22Rv1 (cell line): ENCODE data around the gene TREML4.

ENCODE experiments used
- ZFX ChIP-seq: fragments of 450-650 bp; IDR thresholded peaks from 2 replicates; pipeline ENCODE4 v1.6.1; 2017; ENCODE audit warnings: antibody characterized with exemption, borderline replicate concordance
- TF ChIP-seq, protein P1 (sequence below): fragments of 450-650 bp; IDR thresholded peaks from 2 replicates; pipeline ENCODE4 v1.5.1; 2017; ENCODE audit warnings: mild to moderate bottlenecking

DNA sequence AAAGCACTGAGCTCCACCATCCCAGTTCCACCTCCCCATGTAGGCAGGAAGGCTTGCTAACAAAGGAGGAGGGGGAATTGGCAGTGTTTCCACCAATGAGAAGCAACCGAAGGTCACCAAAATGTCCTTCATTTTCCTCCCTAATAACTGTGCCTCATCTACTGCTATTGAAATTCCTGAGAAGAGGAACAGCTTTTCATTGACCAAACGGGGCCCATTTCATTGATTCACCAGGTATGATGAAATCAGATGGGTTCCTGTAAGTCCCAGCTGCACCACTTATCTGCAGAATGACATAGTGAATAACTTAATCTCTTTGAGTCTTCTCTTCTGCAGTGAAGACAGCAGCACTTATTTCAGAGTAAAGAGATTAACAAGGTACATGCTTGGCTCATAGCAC, 41.0 kb downstream of the TREML4 start:
- TF ChIP-seq, protein P1, sequence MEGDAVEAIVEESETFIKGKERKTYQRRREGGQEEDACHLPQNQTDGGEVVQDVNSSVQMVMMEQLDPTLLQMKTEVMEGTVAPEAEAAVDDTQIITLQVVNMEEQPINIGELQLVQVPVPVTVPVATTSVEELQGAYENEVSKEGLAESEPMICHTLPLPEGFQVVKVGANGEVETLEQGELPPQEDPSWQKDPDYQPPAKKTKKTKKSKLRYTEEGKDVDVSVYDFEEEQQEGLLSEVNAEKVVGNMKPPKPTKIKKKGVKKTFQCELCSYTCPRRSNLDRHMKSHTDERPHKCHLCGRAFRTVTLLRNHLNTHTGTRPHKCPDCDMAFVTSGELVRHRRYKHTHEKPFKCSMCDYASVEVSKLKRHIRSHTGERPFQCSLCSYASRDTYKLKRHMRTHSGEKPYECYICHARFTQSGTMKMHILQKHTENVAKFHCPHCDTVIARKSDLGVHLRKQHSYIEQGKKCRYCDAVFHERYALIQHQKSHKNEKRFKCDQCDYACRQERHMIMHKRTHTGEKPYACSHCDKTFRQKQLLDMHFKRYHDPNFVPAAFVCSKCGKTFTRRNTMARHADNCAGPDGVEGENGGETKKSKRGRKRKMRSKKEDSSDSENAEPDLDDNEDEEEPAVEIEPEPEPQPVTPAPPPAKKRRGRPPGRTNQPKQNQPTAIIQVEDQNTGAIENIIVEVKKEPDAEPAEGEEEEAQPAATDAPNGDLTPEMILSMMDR, result no peak
- TF ChIP-seq ZFX, result no peak
